Esophagus (tissue), 2 donors: Measurements from ENCODE around the gene ARID1B. TPM values are rescaled to one million over a fixed set of nuclear protein-coding genes. Genes with fewer than 3 reads are reported as not detected.

Experiments used
- H3K27ac ChIP-seq, 2 donors: one replicate each; pipeline ENCODE4 v1.5.1; 2013; ENCODE audit warnings: low read depth in 2 of 2, mild to moderate bottlenecking in 2 of 2, inconsistent platforms in 1 of 2, low read length in 1 of 2, moderate library complexity in 1 of 2
- H3K27me3 ChIP-seq, 2 donors: one replicate each; pipeline ENCODE4 v1.6.1; 2013; ENCODE audit warnings: low read length in 2 of 2, control low read depth in 1 of 2, mild to moderate bottlenecking in 1 of 2; ENCODE audit not compliant: insufficient read depth in 2 of 2, control insufficient read depth in 1 of 2
- H3K36me3 ChIP-seq, 2 donors: one replicate each; pipeline ENCODE4 v1.6.1; 2013; ENCODE audit warnings: low read length in 1 of 2; ENCODE audit not compliant: control insufficient read depth in 2 of 2, insufficient read depth in 2 of 2
- H3K4me1 ChIP-seq, 2 donors: one replicate each; pipeline ENCODE4 v1.6.1; 2013; ENCODE audit warnings: low read length in 1 of 2; ENCODE audit not compliant: control insufficient read depth in 2 of 2, insufficient read depth in 2 of 2
- H3K4me3 ChIP-seq, 2 donors: one replicate each; pipeline ENCODE4 v1.5.1; 2013; ENCODE audit warnings: low read length in 2 of 2, mild to moderate bottlenecking in 2 of 2, low read depth in 1 of 2, moderate library complexity in 1 of 2
- H3K9me3 ChIP-seq, 2 donors: one replicate each; pipeline ENCODE4 v1.6.1; 2013; ENCODE audit warnings: mild to moderate bottlenecking in 2 of 2, low read depth in 1 of 2, low read length in 1 of 2, moderate library complexity in 1 of 2; ENCODE audit not compliant: control insufficient read depth in 2 of 2, insufficient read depth in 1 of 2
- WGBS, 2 donors: extraction: QIAGEN DNeasy Blood & Tissue Kit; methylation state at CpG; one replicate each; pipeline ENCODE4 v1.1.7; 2013; 5-methylcytosine and 5-hydroxymethylcytosine counted together
- polyA plus RNA-seq, 2 donors: library from polyadenylated mRNA; stranded (reverse); fragments of 200-250 nt; gene quantifications; one replicate each; pipeline ENCODE4 v1.2.3, GENCODE V29; 2013
- donor health status: healthy with polysubstance abuse.
- donor health status: Bipolar disorder and iron deficiency.

The ARID1B gene
- polyA plus RNA-seq, 2 donors: 15.9 to 16.1 TPM

- H3K36me3 ChIP-seq: no peaks in the 10 kb centered on the region
- 93 to 94% methylated on average over 2 of the region's 2 CpGs for WGBS, 2 donors
- peak overlapping the region in 1 of 2 donors; percentile 18 for H3K27ac ChIP-seq
- H3K27me3 ChIP-seq: no peaks in the 10 kb centered on the region
- no peak overlapping the region for H3K4me3 ChIP-seq
- H3K9me3 ChIP-seq: no peaks in the 10 kb centered on the region
- no peaks in the 10 kb centered on the region for H3K4me1 ChIP-seq
Observed at GRCh38 chr6:157019115-157019641, 242.0 kb downstream of the ARID1B start.

GRCh38 chr6:157019733-157020132 lies 242.6 kb downstream of the ARID1B start:
- Histone ChIP-seq H3K4me3 (no peak overlapping the region), H3K9me3 (no peaks in the 10 kb centered on the region), H3K4me1 (peaks cover 0 to 3% of the 10 kb centered on the region in 2 donors), H3K36me3 (no peaks in the 10 kb centered on the region), H3K27me3 (no peaks in the 10 kb centered on the region), H3K27ac (peak overlapping the region in 1 of 2 donors; percentile 18)
- 78 to 79% methylated on average over 7 of the region's 7 CpGs for WGBS, 2 donors

- H3K4me3 ChIP-seq: peak overlapping the region in 1 of 2 donors; percentile 68
- H3K36me3 ChIP-seq: no peaks in the 10 kb centered on the region
- H3K4me1 ChIP-seq: peaks cover 0 to 3% of the 10 kb centered on the region in 2 donors
- no peaks in the 10 kb centered on the region for H3K9me3 ChIP-seq
- H3K27ac ChIP-seq: no peak overlapping the region
- no peaks in the 10 kb centered on the region for H3K27me3 ChIP-seq
- 33 to 41% methylated on average over 4 of the region's 4 CpGs for WGBS, 2 donors
Observed at GRCh38 chr6:157020398-157020797, 243.2 kb downstream of the ARID1B start.

- H3K9me3 ChIP-seq: no peaks in the 10 kb centered on the region
- 0% methylated on average over 40 of the region's 40 CpGs for WGBS, 2 donors
- peak overlapping the region; percentile 99 to 100 for H3K27ac ChIP-seq
- no peaks in the 10 kb centered on the region for H3K27me3 ChIP-seq
- H3K36me3 ChIP-seq: no peaks in the 10 kb centered on the region
- H3K4me1 ChIP-seq: peaks cover 0 to 3% of the 10 kb centered on the region in 2 donors
- peak overlapping the region; percentile 68 to 89 for H3K4me3 ChIP-seq
Observed at GRCh38 chr6:157020881-157021343, 243.7 kb downstream of the ARID1B start.

GRCh38 chr6:157021344-157021992 lies 244.3 kb downstream of the ARID1B start:
- Histone ChIP-seq H3K9me3 (no peaks in the 10 kb centered on the region), H3K27ac (peak overlapping the region; percentile 99 to 100), H3K36me3 (no peaks in the 10 kb centered on the region), H3K4me1 (peaks cover 0 to 3% of the 10 kb centered on the region in 2 donors), H3K4me3 (peak overlapping the region; percentile 68 to 89), H3K27me3 (no peaks in the 10 kb centered on the region)
- 0% methylated on average over 74 to 84 of the region's 84 CpGs for WGBS, 2 donors

- Histone ChIP-seq H3K9me3 (no peaks in the 10 kb centered on the region), H3K4me3 (peak overlapping the region; percentile 68 to 89), H3K36me3 (no peaks in the 10 kb centered on the region), H3K27ac (peak overlapping the region; percentile 99 to 100), H3K27me3 (no peaks in the 10 kb centered on the region), H3K4me1 (peaks cover 0 to 3% of the 10 kb centered on the region in 2 donors)
- WGBS, 2 donors: 3% methylated on average over 26 to 33 of the region's 33 CpGs
Observed at GRCh38 chr6:157021993-157022740, 245.0 kb downstream of the ARID1B start.

- no peaks in the 10 kb centered on the region for H3K36me3 ChIP-seq
- H3K27me3 ChIP-seq: no peaks in the 10 kb centered on the region
- 33% methylated on average over 2 of the region's 2 CpGs for WGBS, 2 donors
- H3K4me3 ChIP-seq: no peak overlapping the region
- no peaks in the 10 kb centered on the region for H3K9me3 ChIP-seq
- peak overlapping the region in 1 of 2 donors; percentile 26 for H3K27ac ChIP-seq
- peaks cover 0 to 3% of the 10 kb centered on the region in 2 donors for H3K4me1 ChIP-seq
Observed at GRCh38 chr6:157023958-157024357, 246.8 kb downstream of the ARID1B start.

GRCh38 chr6:157024745-157025144 lies 247.6 kb downstream of the ARID1B start:
- no peak overlapping the region for H3K4me3 ChIP-seq
- H3K36me3 ChIP-seq: peaks cover 0 to 2% of the 10 kb centered on the region in 2 donors
- peaks cover 0 to 3% of the 10 kb centered on the region in 2 donors for H3K4me1 ChIP-seq
- WGBS, 2 donors: 60 to 65% methylated on average over 3 of the region's 3 CpGs
- H3K27ac ChIP-seq: peak overlapping the region; percentile 47 to 62
- H3K9me3 ChIP-seq: peaks cover 0 to 3% of the 10 kb centered on the region in 2 donors
- H3K27me3 ChIP-seq: no peaks in the 10 kb centered on the region

GRCh38 chr6:157025437-157025836 lies 248.3 kb downstream of the ARID1B start:
- no peaks in the 10 kb centered on the region for H3K27me3 ChIP-seq
- no peak overlapping the region for H3K4me3 ChIP-seq
- peaks cover 0 to 3% of the 10 kb centered on the region in 2 donors for H3K9me3 ChIP-seq
- 50 to 60% methylated on average over 1 of the region's 1 CpG for WGBS, 2 donors
- no peak overlapping the region for H3K27ac ChIP-seq
- peaks cover 0 to 3% of the 10 kb centered on the region in 2 donors for H3K4me1 ChIP-seq
- peaks cover 0 to 2% of the 10 kb centered on the region in 2 donors for H3K36me3 ChIP-seq
